ENCODE results near the gene CRABP2.

- TF ChIP-seq CTCF (IDR thresholded peaks at IDR 0.05; ENCODE audit: low read depth, low read length), result no peak
- no peak for TF ChIP-seq MAX (IDR thresholded peaks at IDR 0.05; ENCODE audit: low read depth, low read length)
Observed at GRCh38 chr1:156675210-156676113, 29.9 kb downstream of the CRABP2 start.
